BJ (cell line): Measurements from ENCODE around the gene SPTBN2. TPM values are rescaled to one million over a fixed set of nuclear protein-coding genes. Genes with fewer than 3 reads are reported as not detected.

Source experiments
- CTCF ChIA-PET: fragments of 350-600 bp; formaldehyde crosslinking; extraction: SDS; loops from one replicate; lab custom pipeline; 2021; ENCODE audit warnings: antibody characterized with exemption, inconsistent platforms; lab: Yijun Ruan, JAX
- POLR2A ChIA-PET: fragments of 300-600 bp; sonication (Branson Sonifier 250); formaldehyde crosslinking; extraction: SDS; loops from one replicate; lab custom pipeline; 2021; ENCODE audit warnings: antibody characterized with exemption; lab: Charles Lee
- DNase-seq: peaks from one replicate; pipeline ENCODE4 v3.0.0-alpha.2; 2011; ENCODE audit warnings: low read depth
- H3K27me3 ChIP-seq: 2 replicates; pipeline ENCODE4 v1.6.0; 2011; ENCODE audit warnings: low read length; ENCODE audit not compliant: control insufficient read depth, insufficient read depth
- H3K36me3 ChIP-seq: 2 replicates; pipeline ENCODE4 v1.5.1; 2011; ENCODE audit warnings: low read length; ENCODE audit not compliant: control insufficient read depth, insufficient read depth
- H3K4me3 ChIP-seq: 2 replicates; pipeline ENCODE4 v1.5.1; 2011; ENCODE audit warnings: low read depth, mild to moderate bottlenecking, control low read depth, low read length
- CTCF ChIP-seq: IDR thresholded peaks from 2 replicates; pipeline ENCODE4 v1.5.1; 2011; ENCODE audit warnings: low read depth, mild to moderate bottlenecking, control low read depth, inconsistent platforms, low read length, moderate library complexity; ENCODE audit not compliant: insufficient read depth
- polyA plus RNA-seq: library from polyadenylated mRNA; depleted of rRNA; stranded (reverse); fragments of >200 nt; gene quantifications from 2 replicates; pipeline ENCODE4 v1.2.3, GENCODE V29; 2011

SPTBN2 gene
- polyA plus RNA-seq, 1 experiment = 0.25 TPM

- no peaks in the 10 kb centered on the region for H3K27me3 ChIP-seq
- no peak for TF ChIP-seq CTCF
- no peaks in the 10 kb centered on the region for H3K36me3 ChIP-seq
- CTCF ChIA-PET = interaction anchor here (1.1 kb wide), 1 partner anchor 12 kb away, joined by 3 read pairs; no protein-coding TSS in a partner anchor
- H3K4me3 ChIP-seq = no peak overlapping the region
- POLR2A ChIA-PET = no interaction called here
- DNase-seq = no peak
Observed at GRCh38 chr11:66700742-66701141, 28.3 kb downstream of the SPTBN2 start.

GRCh38 chr11:66700337-66700736 lies 28.7 kb downstream of the SPTBN2 start:
- no peak for TF ChIP-seq CTCF
- DNase-seq = no peak
- ChIA-PET POLR2A (no interaction called here), CTCF (interaction anchor here (1.0 to 1.1 kb wide), 2 partner anchors 12 to 134 kb away, joined by 3 to 4 read pairs; no protein-coding TSS in a partner anchor)
- Histone ChIP-seq H3K4me3 (no peak overlapping the region), H3K36me3 (no peaks in the 10 kb centered on the region), H3K27me3 (no peaks in the 10 kb centered on the region)

- CTCF ChIA-PET = interaction anchor here (0.6 to 1.5 kb wide), 3 partner anchors 142 to 290 kb away, joined by 3 read pairs; no protein-coding TSS in a partner anchor
- DNase-seq = no peak
- POLR2A ChIA-PET = no interaction called here
Observed at GRCh38 chr11:66698491-66698890, 30.5 kb downstream of the SPTBN2 start.

GRCh38 chr11:66697988-66698387 lies 31.0 kb downstream of the SPTBN2 start:
- no peaks in the 10 kb centered on the region for H3K27me3 ChIP-seq
- TF ChIP-seq CTCF = no peak
- no peaks in the 10 kb centered on the region for H3K36me3 ChIP-seq
- H3K4me3 ChIP-seq = no peak overlapping the region
- CTCF ChIA-PET = interaction anchor here (0.6 to 1.5 kb wide), 2 partner anchors 143 to 199 kb away, joined by 3 read pairs; no protein-coding TSS in a partner anchor
- POLR2A ChIA-PET = no interaction called here
- no peak for DNase-seq

More at GRCh38 chr11:66698491-66698890, 30.5 kb downstream of the SPTBN2 start:
- no peak for TF ChIP-seq CTCF
- Histone ChIP-seq H3K27me3 (no peaks in the 10 kb centered on the region), H3K4me3 (no peak overlapping the region), H3K36me3 (no peaks in the 10 kb centered on the region)

GRCh38 chr11:66696146-66696545 lies 32.9 kb downstream of the SPTBN2 start:
- POLR2A ChIA-PET = no interaction called here
- CTCF ChIA-PET = interaction anchor here (0.6 to 3.3 kb wide), 9 partner anchors 10 to 281 kb away, joined by 3 to 17 read pairs (median 4); partner anchors contain the start of genes C11orf86 and RBM4B
- Histone ChIP-seq H3K27me3 (no peaks in the 10 kb centered on the region), H3K4me3 (no peak overlapping the region), H3K36me3 (no peaks in the 10 kb centered on the region)
- no peak for TF ChIP-seq CTCF
- no peak for DNase-seq
